Loucy (cell line): ENCODE results near the gene GUCD1.

Experiments
- H2AFZ ChIP-seq: fragments of 200-600 bp; sonication (generic); 2 replicates; pipeline ENCODE4 v1.6.0; 2016; ENCODE audit warnings: antibody characterized with exemption, mild to moderate bottlenecking, low read length, moderate library complexity
- H3F3A ChIP-seq: fragments of 200-600 bp; 2 replicates; pipeline ENCODE4 v1.6.0; 2016; ENCODE audit warnings: antibody characterized with exemption, low read depth, mild to moderate bottlenecking
- H3K27me3 ChIP-seq: fragments of 200-600 bp; sonication (generic); 2 replicates; pipeline ENCODE4 v1.6.1; 2014; ENCODE audit warnings: low read length, mild to moderate bottlenecking; ENCODE audit not compliant: insufficient read depth, poor library complexity, severe bottlenecking
- H3K36me3 ChIP-seq: fragments of 200-600 bp; sonication (generic); 2 replicates; pipeline ENCODE4 v1.6.1; 2016; ENCODE audit warnings: low read length; ENCODE audit not compliant: insufficient read depth
- H3K4me1 ChIP-seq: fragments of 200-600 bp; sonication (generic); 2 replicates; pipeline ENCODE4 v1.5.1; 2014; ENCODE audit warnings: low read length, mild to moderate bottlenecking; ENCODE audit not compliant: insufficient read depth, poor library complexity, severe bottlenecking
- H3K4me2 ChIP-seq: fragments of 200-600 bp; sonication (generic); 2 replicates; pipeline ENCODE4 v1.6.0; 2014; ENCODE audit warnings: antibody characterized with exemption, low read length, low read depth, mild to moderate bottlenecking; ENCODE audit not compliant: poor library complexity, severe bottlenecking
- H3K4me3 ChIP-seq: fragments of 200-600 bp; sonication (generic); 2 replicates; pipeline ENCODE4 v1.5.1; 2014; ENCODE audit warnings: low read length, mild to moderate bottlenecking, mixed read lengths; ENCODE audit not compliant: poor library complexity, severe bottlenecking
- H3K79me2 ChIP-seq: fragments of 200-600 bp; sonication (generic); 2 replicates; pipeline ENCODE4 v1.6.1; 2014; ENCODE audit warnings: low read length; ENCODE audit not compliant: insufficient read depth
- H3K9ac ChIP-seq: fragments of 200-600 bp; sonication (generic); 2 replicates; pipeline ENCODE4 v1.6.0; 2014; ENCODE audit warnings: mild to moderate bottlenecking, low read depth, low read length, moderate library complexity; ENCODE audit not compliant: poor library complexity, severe bottlenecking
- H3K9me2 ChIP-seq: fragments of 200-600 bp; sonication (generic); replicated peaks from 2 replicates; pipeline ENCODE4 v1.6.1; 2016; ENCODE audit warnings: low read depth, low read length, mixed read lengths
- H3K9me3 ChIP-seq: fragments of 200-600 bp; sonication (generic); 2 replicates; pipeline ENCODE4 v1.6.1; 2014; ENCODE audit warnings: mild to moderate bottlenecking, antibody characterized with exemption, low read length, low read depth; ENCODE audit not compliant: insufficient read depth
- H4K20me1 ChIP-seq: fragments of 200-600 bp; sonication (generic); 2 replicates; pipeline ENCODE4 v1.6.0; 2014; ENCODE audit warnings: antibody characterized with exemption, low read length, mild to moderate bottlenecking; ENCODE audit not compliant: insufficient read depth, poor library complexity, severe bottlenecking
- EZH2phosphoT487 ChIP-seq: fragments of 200-600 bp; IDR thresholded peaks from 2 replicates; pipeline ENCODE4 v1.6.1; 2018; ENCODE audit warnings: antibody characterized with exemption, mild to moderate bottlenecking, moderate library complexity, borderline replicate concordance
- TF ChIP-seq, protein P1 (sequence below): fragments of 200-600 bp; sonication (generic); conservative IDR thresholded peaks from 2 replicates; pipeline ENCODE4 v1.5.1; 2014; ENCODE audit warnings: mild to moderate bottlenecking, antibody characterized with exemption, low read length

The GUCD1 gene

DNA sequence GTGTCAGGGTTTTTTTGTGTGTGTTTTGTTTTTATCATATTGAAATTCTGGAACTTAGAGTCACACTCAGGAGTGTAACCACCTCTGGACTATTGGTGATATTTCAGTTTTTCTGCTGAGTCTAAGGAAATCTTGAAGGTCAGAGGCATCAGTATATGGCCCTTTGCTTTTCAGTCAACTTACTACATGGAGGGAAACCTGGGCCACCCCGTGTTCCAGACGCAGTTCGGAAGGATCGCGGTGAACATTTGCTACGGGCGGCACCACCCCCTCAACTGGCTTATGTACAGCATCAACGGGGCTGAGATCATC, 40.0 kb downstream of the GUCD1 start:
- no peaks in the 10 kb centered on the region for H4K20me1 ChIP-seq
- TF ChIP-seq, protein P1, sequence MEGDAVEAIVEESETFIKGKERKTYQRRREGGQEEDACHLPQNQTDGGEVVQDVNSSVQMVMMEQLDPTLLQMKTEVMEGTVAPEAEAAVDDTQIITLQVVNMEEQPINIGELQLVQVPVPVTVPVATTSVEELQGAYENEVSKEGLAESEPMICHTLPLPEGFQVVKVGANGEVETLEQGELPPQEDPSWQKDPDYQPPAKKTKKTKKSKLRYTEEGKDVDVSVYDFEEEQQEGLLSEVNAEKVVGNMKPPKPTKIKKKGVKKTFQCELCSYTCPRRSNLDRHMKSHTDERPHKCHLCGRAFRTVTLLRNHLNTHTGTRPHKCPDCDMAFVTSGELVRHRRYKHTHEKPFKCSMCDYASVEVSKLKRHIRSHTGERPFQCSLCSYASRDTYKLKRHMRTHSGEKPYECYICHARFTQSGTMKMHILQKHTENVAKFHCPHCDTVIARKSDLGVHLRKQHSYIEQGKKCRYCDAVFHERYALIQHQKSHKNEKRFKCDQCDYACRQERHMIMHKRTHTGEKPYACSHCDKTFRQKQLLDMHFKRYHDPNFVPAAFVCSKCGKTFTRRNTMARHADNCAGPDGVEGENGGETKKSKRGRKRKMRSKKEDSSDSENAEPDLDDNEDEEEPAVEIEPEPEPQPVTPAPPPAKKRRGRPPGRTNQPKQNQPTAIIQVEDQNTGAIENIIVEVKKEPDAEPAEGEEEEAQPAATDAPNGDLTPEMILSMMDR = no peak
- no peak overlapping the region for H2AFZ ChIP-seq
- H3K9me2 ChIP-seq = no peaks in the 10 kb centered on the region
- no peaks in the 10 kb centered on the region for H3K9me3 ChIP-seq
- H3K4me2 ChIP-seq = no peak overlapping the region
- no peaks in the 10 kb centered on the region for H3K79me2 ChIP-seq
- no peaks in the 10 kb centered on the region for H3K27me3 ChIP-seq
- peaks cover 9% of the 10 kb centered on the region; the same call in 1 of the 2 replicates for H3F3A ChIP-seq
- H3K9ac ChIP-seq = no peak overlapping the region
- H3K4me1 ChIP-seq = peaks cover 52% of the 10 kb centered on the region
- no peaks in the 10 kb centered on the region for H3K36me3 ChIP-seq
- no peak overlapping the region for H3K4me3 ChIP-seq

DNA sequence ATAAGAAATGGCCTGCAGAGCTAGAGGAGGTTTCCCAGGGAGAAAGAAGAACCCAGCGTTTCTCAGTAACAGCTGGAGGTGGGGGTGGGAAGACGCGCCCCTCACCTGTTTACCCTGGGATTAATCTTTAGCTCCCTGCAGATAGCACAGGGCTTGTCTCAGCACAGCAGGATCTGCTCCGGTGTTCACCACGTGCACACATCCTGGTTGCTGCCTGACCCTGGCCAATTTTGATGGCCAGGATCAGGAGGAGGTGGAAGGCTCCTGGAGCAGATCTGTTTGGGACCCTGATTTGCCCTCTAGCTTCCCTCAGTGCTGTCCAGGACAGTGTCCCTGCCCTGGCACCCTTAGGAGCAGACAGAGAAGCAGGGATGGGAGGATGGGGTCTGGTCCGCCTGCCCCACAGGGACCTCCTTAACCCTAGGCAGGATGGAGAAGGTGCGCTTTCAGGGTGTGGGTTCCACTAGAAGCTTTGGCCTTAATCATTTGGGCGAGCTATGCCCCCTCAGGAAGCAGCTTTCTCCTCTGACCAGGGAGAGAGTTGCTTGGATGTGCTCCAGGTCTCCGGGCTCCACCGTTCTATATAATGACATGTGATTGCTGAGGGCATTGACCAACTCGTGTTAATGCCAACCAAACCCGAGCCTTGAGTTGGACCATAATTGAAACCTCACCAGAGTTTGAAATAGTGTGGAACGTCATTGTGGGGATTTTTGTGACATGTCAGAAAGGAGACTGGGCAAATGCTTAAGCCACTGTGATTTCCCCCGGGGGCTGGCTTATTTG, 40.5 kb downstream of the GUCD1 start:
- H3K4me1 ChIP-seq = peaks cover 50% of the 10 kb centered on the region
- H3K9ac ChIP-seq = no peak overlapping the region
- no peaks in the 10 kb centered on the region for H4K20me1 ChIP-seq
- H2AFZ ChIP-seq = no peak overlapping the region
- no peaks in the 10 kb centered on the region for H3K9me2 ChIP-seq
- H3K79me2 ChIP-seq = no peaks in the 10 kb centered on the region
- peaks cover 9% of the 10 kb centered on the region; the same call in 1 of the 2 replicates for H3F3A ChIP-seq
- H3K27me3 ChIP-seq = no peaks in the 10 kb centered on the region
- no peaks in the 10 kb centered on the region for H3K9me3 ChIP-seq
- H3K36me3 ChIP-seq = no peaks in the 10 kb centered on the region
- no peak overlapping the region for H3K4me2 ChIP-seq
- TF ChIP-seq EZH2phosphoT487 = no peak
- TF ChIP-seq, protein P1 = no peak
- H3K4me3 ChIP-seq = no peak overlapping the region

DNA sequence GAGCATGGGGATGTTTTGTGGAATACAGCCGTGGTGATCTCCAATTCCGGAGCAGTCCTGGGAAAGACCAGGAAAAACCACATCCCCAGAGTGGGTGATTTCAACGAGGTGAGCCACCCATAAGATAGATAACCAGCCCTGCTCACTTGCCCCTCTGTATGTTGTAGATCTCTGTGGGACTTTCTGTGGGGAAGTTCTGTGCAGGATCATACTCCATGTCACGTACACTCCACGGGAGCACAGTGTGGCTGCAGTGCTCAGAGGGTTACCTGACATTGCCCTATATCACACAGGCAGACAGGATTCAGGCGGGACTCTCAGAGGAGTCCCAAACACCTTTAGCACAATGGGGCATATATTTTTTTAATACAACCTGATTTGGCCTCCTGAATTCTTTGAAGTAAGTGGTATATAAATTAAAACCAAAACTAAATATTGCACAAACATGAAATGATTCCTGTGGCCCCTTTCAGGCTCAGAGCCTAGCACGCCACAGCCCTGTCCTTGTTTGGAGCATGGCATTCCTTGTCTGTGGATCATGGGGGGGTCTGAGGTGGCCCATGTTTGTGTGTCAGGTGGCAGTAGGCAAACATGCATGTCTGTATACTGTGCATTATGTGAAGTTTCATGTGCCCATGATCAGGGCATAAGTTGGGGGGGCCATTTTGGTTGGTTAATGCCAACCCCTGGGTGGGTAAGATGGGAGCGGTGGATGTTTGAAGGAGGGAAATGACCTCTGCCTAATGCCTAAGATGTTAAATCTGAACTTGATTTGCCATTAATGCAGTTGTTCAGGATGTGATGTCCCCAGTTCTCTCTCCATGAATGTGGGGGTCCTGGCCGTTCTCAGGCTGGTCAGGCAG, 41.3 kb downstream of the GUCD1 start:
- H3K9ac ChIP-seq = no peak overlapping the region

More for the DNA sequence above, 41.3 kb downstream of the GUCD1 start:
- Histone ChIP-seq H3K79me2 (no peaks in the 10 kb centered on the region), H3K27me3 (no peaks in the 10 kb centered on the region), H3F3A (peaks cover 9% of the 10 kb centered on the region; the same call in 1 of the 2 replicates), H3K4me3 (no peak overlapping the region), H4K20me1 (no peaks in the 10 kb centered on the region), H3K9me2 (no peaks in the 10 kb centered on the region), H2AFZ (no peak overlapping the region), H3K4me2 (no peak overlapping the region), H3K36me3 (no peaks in the 10 kb centered on the region), H3K4me1 (peaks cover 48% of the 10 kb centered on the region), H3K9me3 (no peaks in the 10 kb centered on the region)
- TF ChIP-seq EZH2phosphoT487 = no peak
- TF ChIP-seq, protein P1 = no peak
